GM12891 (cell line): ENCODE data around the gene CAMKMT.

Source experiments
- DNase-seq: peaks from one replicate; pipeline ENCODE4 v3.0.0; 2011; ENCODE audit warnings: low spot score; ENCODE audit not compliant: insufficient read length
- FAIRE-seq: peaks from 2 replicates; lab custom pipeline; 2011; peaks lifted over from hg19 to GRCh38; lab: Jason Lieb, UNC
- PAX5 ChIP-seq: IDR thresholded peaks from 2 replicates; pipeline ENCODE4 v1.6.1; 2011; ENCODE audit warnings: low read length, moderate library complexity, mild to moderate bottlenecking; ENCODE audit not compliant: insufficient read depth, severe bottlenecking
- POLR2A ChIP-seq: IDR thresholded peaks from 2 replicates; pipeline ENCODE4 v1.6.1; 2011; ENCODE audit warnings: low read depth, low read length, control low read depth
- POLR2AphosphoS5 ChIP-seq: IDR thresholded peaks from 2 replicates; pipeline ENCODE4 v1.6.1; 2011; ENCODE audit warnings: low read depth, low read length, control low read depth
- POU2F2 ChIP-seq: IDR thresholded peaks from 2 replicates; pipeline ENCODE4 v1.6.1; 2011; ENCODE audit warnings: low read depth, mild to moderate bottlenecking, control low read depth, low read length, moderate library complexity
- SPI1 ChIP-seq: IDR thresholded peaks from 2 replicates; pipeline ENCODE4 v1.6.1; 2011; ENCODE audit warnings: low read depth, low read length, control low read depth
- TAF1 ChIP-seq: IDR thresholded peaks from 2 replicates; pipeline ENCODE4 v1.6.1; 2011; ENCODE audit warnings: low read depth, low read length, control low read depth

The CAMKMT gene

GRCh38 chr2:44778671-44779476, 417.1 kb downstream of the CAMKMT start:
- TF ChIP-seq POLR2A = no peak
- no peak for TF ChIP-seq POU2F2
- peak; percentile 99 for TF ChIP-seq SPI1
- TF ChIP-seq PAX5 = no peak
- TF ChIP-seq TAF1 = no peak
- TF ChIP-seq POLR2AphosphoS5 = no peak
- DNase-seq = peak; percentile 90
- FAIRE-seq = peak; percentile 87

GRCh38 chr2:44779793-44780192, 418.0 kb downstream of the CAMKMT start:
- FAIRE-seq (no peak), DNase-seq (no peak)
- TF ChIP-seq PAX5 = no peak
- TF ChIP-seq POLR2A = no peak
- TF ChIP-seq POLR2AphosphoS5 = no peak
- TF ChIP-seq SPI1 = no peak
- no peak for TF ChIP-seq POU2F2
- no peak for TF ChIP-seq TAF1

GRCh38 chr2:44780406-44780805, 418.7 kb downstream of the CAMKMT start:
- TF ChIP-seq POU2F2 = no peak
- no peak for TF ChIP-seq SPI1
- TF ChIP-seq TAF1 = no peak
- TF ChIP-seq POLR2AphosphoS5 = no peak
- no peak for TF ChIP-seq POLR2A
- TF ChIP-seq PAX5 = no peak
- DNase-seq (no peak), FAIRE-seq (no peak)

- DNase-seq (no peak), FAIRE-seq (no peak)
- TF ChIP-seq TAF1 (no peak), PAX5 (no peak), SPI1 (no peak)
Measured at GRCh38 chr2:44785433-44785832, 423.7 kb downstream of the CAMKMT start.

GRCh38 chr2:44786045-44786816, 424.5 kb downstream of the CAMKMT start:
- no peak for DNase-seq
- FAIRE-seq = no peak

GRCh38 chr2:44786817-44787214, 425.1 kb downstream of the CAMKMT start:
- DNase-seq (no peak), FAIRE-seq (no peak)
- TF ChIP-seq PAX5 (no peak), TAF1 (no peak)

More at GRCh38 chr2:44786045-44786816, 424.5 kb downstream of the CAMKMT start:
- TF ChIP-seq POLR2AphosphoS5 = no peak
- TF ChIP-seq POU2F2 = no peak
- no peak for TF ChIP-seq SPI1
- no peak for TF ChIP-seq TAF1
- no peak for TF ChIP-seq PAX5

- no peak for FAIRE-seq
- TF ChIP-seq POLR2AphosphoS5 (no peak), SPI1 (no peak), POLR2A (no peak), TAF1 (no peak), POU2F2 (no peak), PAX5 (no peak)
- DNase-seq = no peak
Measured at GRCh38 chr2:44787663-44788062, 425.9 kb downstream of the CAMKMT start.

- FAIRE-seq = no peak
- DNase-seq = no peak
- TF ChIP-seq TAF1 (no peak), SPI1 (no peak), POLR2A (no peak), POLR2AphosphoS5 (no peak), POU2F2 (no peak), PAX5 (no peak)
Measured at GRCh38 chr2:44789446-44789845, 427.7 kb downstream of the CAMKMT start.

GRCh38 chr2:44789971-44790721, 428.4 kb downstream of the CAMKMT start:
- FAIRE-seq = no peak
- no peak for TF ChIP-seq POLR2AphosphoS5
- TF ChIP-seq POLR2A = no peak
- DNase-seq = no peak
